HL-60 (cell line): ENCODE data around the gene SHLD1.

ENCODE experiments used
- DNase-seq, 2 experiments: peaks; one replicate each; pipeline ENCODE4 v3.0.0-alpha.2; 2010 to 2020; ENCODE audit warnings: low read depth in 1 of 2, low spot score in 1 of 2
- H3K27ac ChIP-seq: fragments of 250-450 bp; sonication (Bioruptor Pico); replicated peaks from 2 replicates; pipeline ENCODE4 v1.5.1; 2020; ENCODE audit warnings: mild to moderate bottlenecking, moderate library complexity
- H3K27me3 ChIP-seq: fragments of 250-450 bp; sonication (Bioruptor Pico); 2 replicates; pipeline ENCODE4 v1.5.1; 2021; ENCODE audit warnings: mild to moderate bottlenecking, moderate library complexity; ENCODE audit not compliant: insufficient read depth, poor library complexity, severe bottlenecking
- H3K4me3 ChIP-seq: replicated peaks from 2 replicates; pipeline ENCODE4 v1.5.1; 2011; ENCODE audit warnings: mild to moderate bottlenecking, control low read depth, low read length; ENCODE audit not compliant: insufficient read depth
- CTCF ChIP-seq: IDR thresholded peaks from one replicate; pipeline ENCODE4 v1.5.1; 2011; ENCODE audit warnings: low read length, control low read depth, inconsistent platforms; ENCODE audit not compliant: insufficient read depth
- GABPA ChIP-seq: IDR thresholded peaks from 2 replicates; pipeline ENCODE4 v1.6.1; 2012; ENCODE audit warnings: low read depth
- POLR2AphosphoS5 ChIP-seq: IDR thresholded peaks from 2 replicates; pipeline ENCODE4 v1.6.1; 2012; ENCODE audit warnings: low read depth
- REST ChIP-seq: IDR thresholded peaks from 2 replicates; pipeline ENCODE4 v1.6.1; 2012; ENCODE audit warnings: low read depth; ENCODE audit not compliant: insufficient replicate concordance
- SPI1 ChIP-seq: IDR thresholded peaks from 2 replicates; pipeline ENCODE4 v1.6.1; 2012; ENCODE audit warnings: low read depth, mild to moderate bottlenecking, borderline replicate concordance

SHLD1 gene

GRCh38 chr20:5706797-5707196 is 43.4 kb upstream of the SHLD1 start:
- no peak overlapping the region for H3K27ac ChIP-seq
- TF ChIP-seq GABPA (no peak), SPI1 (no peak), REST (no peak), CTCF (no peak), POLR2AphosphoS5 (no peak)
- no peak for DNase-seq
- H3K4me3 ChIP-seq = no peak overlapping the region
- no peaks in the 10 kb centered on the region for H3K27me3 ChIP-seq

- no peak overlapping the region for H3K27ac ChIP-seq
- no peak overlapping the region for H3K4me3 ChIP-seq
- no peaks in the 10 kb centered on the region for H3K27me3 ChIP-seq
- DNase-seq = no peak
- TF ChIP-seq REST = no peak
- TF ChIP-seq POLR2AphosphoS5 = no peak
- TF ChIP-seq CTCF = no peak
- TF ChIP-seq SPI1 = no peak
- no peak for TF ChIP-seq GABPA
Measured at GRCh38 chr20:5710551-5710950, 39.6 kb upstream of the SHLD1 start.

DNA sequence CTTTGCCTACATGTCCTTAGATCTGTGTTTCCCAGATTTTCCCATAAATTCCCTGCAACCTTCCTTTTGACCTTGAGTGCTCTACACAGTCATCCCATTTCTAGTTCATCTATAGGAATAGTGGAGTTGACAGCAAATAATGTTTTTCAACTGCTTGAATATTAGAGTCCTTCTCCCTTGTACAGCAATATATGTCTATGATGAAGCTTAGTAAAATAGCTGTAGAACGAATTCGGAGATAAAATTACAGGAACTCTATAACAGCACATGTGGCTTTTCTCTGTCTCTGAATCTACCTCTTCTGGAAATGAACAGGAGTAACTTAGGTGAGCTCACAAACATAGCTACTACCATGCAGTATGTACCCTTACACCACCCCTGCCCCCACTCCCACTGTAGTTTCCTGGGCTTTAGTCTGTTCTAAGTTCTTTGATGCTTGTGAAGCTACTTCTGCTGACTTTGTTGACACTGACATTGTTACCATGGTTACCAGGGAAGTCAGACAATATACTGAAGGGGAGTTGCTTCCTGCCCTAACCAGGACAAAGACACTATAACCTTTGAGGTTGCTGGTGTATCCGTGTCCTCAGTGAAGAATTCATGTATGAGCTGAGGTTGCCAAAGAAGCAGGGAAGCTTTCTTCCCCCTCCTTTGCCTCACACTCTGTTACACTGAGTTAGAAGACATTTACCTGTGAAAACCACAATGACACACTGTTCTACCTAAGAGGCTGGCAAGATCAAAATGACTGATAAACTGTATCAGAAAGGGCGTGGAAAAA is 35.8 kb upstream of the SHLD1 start:
- no peak for TF ChIP-seq CTCF
- DNase-seq = peak; percentile 12 to 28
- Histone ChIP-seq H3K27me3 (no peaks in the 10 kb centered on the region), H3K27ac (no peak overlapping the region), H3K4me3 (no peak overlapping the region)
